A673 (cell line): ENCODE measurements around the gene SERPINB7.

Experiments
- CTCF ChIP-seq: fragments of 300-800, 200-600 bp; sonication (generic); conservative IDR thresholded peaks from 2 replicates; pipeline ENCODE4 v1.5.1; 2017; ENCODE audit warnings: low read depth, mild to moderate bottlenecking, antibody characterized with exemption, low read length, moderate library complexity, mixed read lengths
- EZH2 ChIP-seq: fragments of 200-600 bp; sonication (generic); IDR thresholded peaks from 2 replicates; pipeline ENCODE4 v1.6.1; 2017; ENCODE audit warnings: borderline replicate concordance, low read depth, mild to moderate bottlenecking, mixed read lengths, antibody characterized with exemption, low read length; ENCODE audit not compliant: poor library complexity, severe bottlenecking

DNA sequence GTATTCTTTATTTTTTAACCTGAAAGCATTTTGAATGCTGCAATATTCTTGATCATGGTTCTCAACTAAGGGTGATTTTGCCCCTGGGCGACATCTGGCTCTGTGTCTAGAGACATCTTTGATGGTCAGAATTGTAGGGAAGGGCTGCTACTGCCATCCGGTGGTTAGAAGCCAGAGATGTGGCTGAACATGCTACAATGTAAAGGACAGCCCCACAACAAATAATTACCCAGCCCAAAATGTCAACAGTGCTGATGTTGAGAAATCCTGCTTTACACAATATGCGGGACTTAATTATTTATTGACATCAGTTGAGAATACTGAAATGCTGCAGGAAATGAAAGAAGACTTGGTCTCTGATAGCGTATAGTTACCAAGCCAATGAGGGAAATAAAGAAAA is 74.8 kb downstream of the SERPINB7 start:
- TF ChIP-seq CTCF = peak; percentile 77
- no peak for TF ChIP-seq EZH2
